HT-29 (cell line): Measurements from ENCODE around the gene CITED2. TPM values are rescaled to one million over a fixed set of nuclear protein-coding genes. Genes with fewer than 3 reads are reported as not detected.

ENCODE experiments used
- DNase-seq: peaks from one replicate; pipeline ENCODE4 v3.0.0-alpha.2; 2015; ENCODE audit warnings: low spot score
- total RNA-seq: library from RNA; depleted of rRNA; stranded (reverse); fragments of >200 nt; shearing (Covaris generic); gene quantifications from 2 replicates; pipeline ENCODE4 v1.2.3, GENCODE V29; 2014

Gene CITED2
- total RNA-seq, 1 experiment from 2014 or later: 31.3 TPM

- DNase-seq: no peak
These were observed 12.0 kb upstream of the CITED2 start for GRCh38 chr6:139386404-139386803.

DNA sequence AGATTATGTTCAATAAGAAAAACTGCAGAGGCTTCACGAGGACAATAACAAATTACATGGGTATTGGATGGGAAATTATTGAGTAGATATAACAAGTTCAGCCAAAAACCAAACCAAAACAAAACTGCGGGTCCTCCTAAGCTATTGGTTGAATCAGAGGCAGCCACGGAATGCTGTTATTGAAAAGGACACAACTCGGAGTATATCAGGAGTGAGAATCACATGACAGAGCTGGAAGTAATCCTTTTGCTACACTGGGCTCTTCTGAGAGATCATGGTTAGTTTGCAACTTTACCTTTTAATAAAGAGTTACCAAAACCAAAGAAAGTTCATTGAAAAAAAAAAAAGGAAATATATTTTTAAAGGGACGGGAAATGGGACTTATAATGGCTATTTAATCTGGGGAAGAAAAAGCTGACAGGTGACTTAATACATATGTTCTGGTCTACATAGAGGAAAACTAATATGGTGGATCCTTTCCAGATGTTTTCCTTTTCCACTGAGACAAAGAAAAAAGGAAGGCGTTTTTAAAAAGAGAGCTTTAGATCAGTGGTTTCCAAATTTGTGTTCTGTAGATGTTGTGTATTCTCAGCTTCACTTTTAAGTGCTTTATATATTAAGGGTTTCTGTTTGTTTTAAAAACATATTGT, 6.9 kb upstream of the CITED2 start:
- DNase-seq: no peak

GRCh38 chr6:139380611-139381010, 6.2 kb upstream of the CITED2 start:
- no peak for DNase-seq

GRCh38 chr6:139380168-139380567, 5.7 kb upstream of the CITED2 start:
- DNase-seq: no peak

- DNase-seq: peak; percentile 40
These were observed 4.5 kb upstream of the CITED2 start for GRCh38 chr6:139378882-139379341.

GRCh38 chr6:139378226-139378625, 3.8 kb upstream of the CITED2 start:
- no peak for DNase-seq

- peak; percentile 66 for DNase-seq
These were observed 2.3 kb upstream of the CITED2 start for GRCh38 chr6:139376604-139377218.

- DNase-seq: no peak
These were observed 1.5 kb upstream of the CITED2 start for GRCh38 chr6:139376017-139376330.

DNA sequence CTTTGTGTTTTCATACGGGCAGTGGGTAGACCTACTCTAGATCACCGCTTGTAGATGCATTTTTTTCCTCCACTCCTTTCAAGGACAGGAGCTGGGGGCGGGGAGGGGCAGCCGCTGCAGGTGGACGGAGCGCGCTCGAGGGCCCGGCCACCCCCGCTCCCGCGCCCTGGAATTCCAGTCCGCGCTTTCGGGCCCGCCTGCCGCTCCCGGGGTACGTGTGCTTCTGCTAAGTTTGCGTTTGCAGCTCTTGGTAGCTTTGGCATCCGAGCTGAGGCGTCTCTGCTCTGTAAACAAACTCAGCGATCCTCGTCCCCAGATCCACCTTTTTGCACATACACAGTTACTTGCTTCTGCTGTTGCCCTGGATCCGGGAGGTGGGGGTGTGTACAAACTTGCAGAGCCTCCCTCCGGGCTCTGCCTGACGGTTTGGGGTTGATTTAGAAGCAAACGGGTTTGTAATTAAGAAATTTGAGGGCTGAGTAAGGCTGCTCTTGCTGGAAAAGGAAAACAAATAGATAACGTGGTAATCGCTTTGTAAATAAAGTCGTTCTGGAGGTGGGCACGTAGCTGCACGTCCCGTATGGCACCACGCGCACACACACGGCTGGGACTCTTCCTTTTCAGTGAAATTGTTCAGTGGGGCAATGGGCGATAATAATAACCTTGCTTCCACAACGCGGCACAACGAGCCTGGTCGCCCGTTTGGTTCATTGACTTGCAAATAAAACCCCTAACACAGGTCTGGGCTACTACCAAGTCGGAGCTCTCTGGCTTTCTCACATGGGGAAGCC, 973 bp upstream of the CITED2 start:
- DNase-seq: peak; percentile 92

GRCh38 chr6:139373928-139374356, 506 bp downstream of the CITED2 start:
- DNase-seq: no peak

- DNase-seq: peak; percentile 72
These were observed 1.1 kb downstream of the CITED2 start for GRCh38 chr6:139373154-139373927.

DNA sequence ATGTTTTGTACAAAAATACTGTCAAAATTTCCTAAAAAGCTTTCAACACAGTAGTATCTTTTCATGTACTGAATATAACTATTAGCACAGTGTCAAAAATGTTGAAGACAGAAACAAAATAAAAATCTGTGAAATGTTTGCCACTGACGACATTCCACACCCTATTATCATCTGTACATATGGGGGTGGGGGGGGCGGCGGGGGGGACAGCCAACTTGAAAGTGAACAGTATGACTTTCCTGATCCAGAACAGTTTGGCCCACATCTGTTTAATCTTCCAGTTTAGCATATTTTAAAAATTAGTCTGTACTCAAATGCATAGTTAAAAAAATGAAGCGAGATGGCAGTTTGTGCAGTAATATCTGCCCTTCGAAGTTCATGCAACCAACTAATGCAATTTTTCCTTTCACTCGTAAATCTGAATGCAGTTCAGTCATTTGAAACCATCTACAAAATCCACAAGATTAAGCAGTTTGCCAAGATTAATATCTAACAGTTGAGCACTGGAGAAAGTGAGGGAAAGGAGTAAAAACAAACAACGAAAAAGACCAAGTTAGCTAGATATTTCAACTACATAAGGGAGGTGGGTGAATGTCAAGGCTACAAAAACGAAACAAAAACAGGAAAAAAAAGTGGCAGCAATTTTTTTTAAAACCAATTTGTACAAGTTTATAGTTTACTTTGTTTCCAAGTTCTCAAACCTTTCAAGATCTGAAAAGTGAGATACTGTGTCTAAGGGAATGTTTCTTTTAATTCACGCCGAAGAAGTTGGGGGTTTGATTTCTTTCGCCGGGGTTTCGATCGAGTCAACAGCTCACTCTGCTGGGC, 1.9 kb downstream of the CITED2 start:
- DNase-seq: no peak

DNA sequence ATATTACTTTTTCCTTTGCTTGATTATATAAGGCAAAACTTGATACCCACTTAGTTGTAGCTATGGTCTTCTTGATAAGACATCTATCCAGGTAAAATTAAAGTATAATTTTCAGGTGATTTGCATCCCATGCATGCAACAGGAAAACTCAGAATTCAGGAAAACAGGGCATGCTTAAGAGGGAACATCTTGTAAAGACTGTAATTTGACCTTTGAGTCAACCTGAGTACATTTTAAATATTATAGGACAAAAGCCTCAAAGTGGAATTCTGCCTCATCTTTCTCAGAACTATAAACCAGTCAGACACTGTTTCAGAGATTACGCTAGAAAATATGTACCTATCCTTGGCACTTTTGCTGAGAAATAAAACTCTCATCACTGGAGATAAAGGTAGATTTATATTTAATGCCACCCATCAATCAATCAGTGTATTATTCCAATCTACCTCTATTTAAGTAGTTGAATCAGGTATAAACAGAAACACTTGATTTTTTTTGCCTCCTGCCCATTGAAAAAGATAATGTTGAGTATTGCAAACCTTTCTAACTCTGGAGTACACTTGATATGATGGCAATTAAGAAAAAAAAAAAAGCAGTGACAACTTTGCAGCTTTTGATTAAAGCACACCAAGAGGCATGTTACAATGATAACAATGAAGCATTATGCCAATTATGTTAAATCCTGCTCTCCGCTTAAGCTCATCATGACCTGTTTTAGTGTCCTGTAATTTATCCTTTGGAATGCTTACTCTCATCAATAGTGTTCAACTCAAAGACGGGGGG, 2.8 kb downstream of the CITED2 start:
- DNase-seq: no peak

GRCh38 chr6:139370999-139371345, 3.5 kb downstream of the CITED2 start:
- DNase-seq: no peak

DNA sequence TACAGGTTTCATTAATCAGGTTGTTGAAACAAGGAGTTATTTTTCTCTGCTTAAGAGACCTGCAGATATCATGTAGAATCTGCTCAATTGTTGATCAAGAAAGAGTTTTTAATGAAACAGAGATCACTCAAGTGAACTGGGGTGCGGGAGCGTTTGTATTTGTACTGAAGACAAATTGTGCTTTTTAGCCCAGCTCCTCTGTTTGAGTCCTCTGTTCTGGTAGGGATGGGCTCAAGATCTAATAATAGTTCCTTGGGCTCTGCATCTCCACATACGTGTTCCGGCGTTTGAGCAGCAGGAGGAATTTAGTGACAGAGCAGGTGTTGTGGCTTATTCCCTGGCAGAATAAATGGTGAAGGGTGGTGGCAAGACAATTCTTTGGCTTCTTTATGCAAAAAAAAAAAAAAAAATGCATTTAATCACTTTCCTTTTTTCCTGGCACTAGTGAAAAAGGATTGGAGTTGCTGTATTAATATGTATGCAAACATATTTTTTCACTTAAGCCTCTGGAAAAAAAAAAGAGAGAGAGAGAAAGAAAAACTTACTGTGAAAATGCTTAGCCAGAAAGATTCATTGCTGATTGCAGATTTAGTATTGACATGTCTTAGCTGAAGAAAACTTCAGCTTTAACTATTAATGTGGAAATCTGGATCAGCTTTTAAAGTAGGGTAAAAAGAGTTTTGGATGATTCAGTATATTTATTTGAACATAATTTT, 4.0 kb downstream of the CITED2 start:
- DNase-seq: no peak

DNA sequence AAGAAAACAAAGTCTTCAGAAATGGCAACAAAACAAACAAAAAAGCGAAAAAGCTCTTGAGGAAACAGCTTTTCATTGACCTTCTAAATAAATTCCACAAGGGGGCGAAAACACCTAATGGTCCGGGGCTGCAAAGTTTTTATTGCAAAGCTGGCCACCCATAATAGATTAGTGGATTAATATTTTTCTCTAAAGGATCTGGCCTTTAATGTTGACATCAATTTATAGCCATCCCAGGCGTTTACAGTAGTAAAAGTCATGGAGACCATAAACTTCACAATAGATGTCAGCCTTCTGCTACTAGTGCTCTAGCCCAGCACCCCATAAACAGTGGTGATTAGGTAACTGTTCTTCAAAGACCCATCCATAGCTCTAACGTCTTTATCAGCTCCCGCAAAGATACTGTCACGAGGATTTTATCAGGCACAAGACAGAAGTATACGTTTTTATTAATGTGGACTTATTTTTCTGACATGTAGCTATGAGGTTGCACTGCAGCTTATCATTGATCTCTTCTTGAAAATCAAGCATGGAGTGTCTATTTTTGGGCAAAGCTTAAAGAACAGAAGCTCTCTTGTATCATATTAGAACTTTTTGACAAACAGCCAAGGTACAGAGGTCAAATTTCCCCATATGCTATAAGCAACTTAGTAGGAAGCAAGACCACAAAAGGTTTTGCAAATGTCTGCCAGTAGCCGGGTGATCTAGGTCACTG, 4.7 kb downstream of the CITED2 start:
- DNase-seq: peak; percentile 62

DNA sequence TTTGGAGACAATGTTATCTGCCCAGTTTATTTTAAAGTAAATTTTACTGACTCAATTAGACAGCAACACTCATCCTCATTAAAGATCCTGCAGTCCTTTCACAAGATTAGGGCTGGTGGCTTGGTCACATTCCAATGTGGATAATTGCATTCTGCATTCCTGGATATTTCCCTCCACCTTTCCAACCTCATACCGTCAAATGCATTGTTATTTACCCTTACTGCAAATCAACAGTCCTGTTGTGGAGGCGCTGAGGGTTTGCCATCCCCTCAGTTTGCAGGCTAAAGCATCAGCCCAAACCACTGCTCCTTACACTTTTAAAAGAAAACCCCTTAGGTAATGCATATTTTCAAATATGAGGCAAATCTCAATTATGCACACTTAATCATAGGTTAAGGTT, 5.4 kb downstream of the CITED2 start:
- DNase-seq: no peak

GRCh38 chr6:139368661-139369060, 5.8 kb downstream of the CITED2 start:
- DNase-seq: no peak

DNA sequence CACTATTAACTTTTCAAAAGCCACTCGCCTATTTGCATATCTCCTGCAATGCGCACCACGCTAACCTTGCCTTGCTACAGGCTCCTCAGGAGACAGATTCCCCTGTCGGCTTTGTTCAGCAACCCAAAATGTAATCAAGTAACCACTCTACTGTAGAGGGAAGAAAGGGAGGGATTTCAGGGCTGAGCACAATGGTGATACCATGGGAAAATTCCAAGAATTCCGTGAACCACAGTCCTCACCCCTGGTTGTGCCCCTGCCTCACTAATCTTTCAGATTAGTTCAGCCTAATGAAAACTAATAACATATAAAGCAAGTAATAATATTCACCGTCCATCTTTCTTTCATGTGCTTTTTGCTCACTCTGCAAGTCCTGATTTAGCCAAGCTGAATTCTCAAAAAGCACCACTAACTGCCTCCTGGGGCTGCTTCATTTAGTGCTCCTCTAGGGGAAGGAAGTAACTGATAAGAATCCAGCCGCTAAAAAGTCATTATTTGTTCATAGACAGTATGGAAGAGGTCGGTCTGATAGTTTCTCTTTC, 6.6 kb downstream of the CITED2 start:
- DNase-seq: no peak
